B cell (primary cell): ENCODE results near the gene DMRT1. TPM values are rescaled to one million over a fixed set of nuclear protein-coding genes. Genes with fewer than 3 reads are reported as not detected.

Source experiments
- ATAC-seq: fragments of 200-7000 bp; cut with Tn5 transposase; one replicate; pipeline ENCODE4 v1.10.0; 2021; ENCODE audit warnings: low read depth, mild to moderate bottlenecking, moderate number of reproducible peaks, moderate library complexity
- CTCF ChIA-PET: fragments of 350-600 bp; sonication (Branson Sonifier 250); formaldehyde crosslinking; loops from one replicate; lab custom pipeline; 2021; ENCODE audit warnings: antibody characterized with exemption, inconsistent platforms; lab: Charles Lee
- POLR2A ChIA-PET: fragments of 350-600 bp; sonication (Branson Sonifier 250); formaldehyde crosslinking; loops from one replicate; lab custom pipeline; 2021; ENCODE audit warnings: antibody characterized with exemption; lab: Charles Lee
- DNase-seq: peaks from one replicate; pipeline ENCODE4 v3.0.0; 2013
- H2AFZ ChIP-seq: 2 replicates; pipeline ENCODE4 v1.6.1; 2012; ENCODE audit warnings: mild to moderate bottlenecking, low read depth, low read length; ENCODE audit not compliant: insufficient read depth, poor library complexity, severe bottlenecking
- H3K27ac ChIP-seq, 2 donors: 1 replicate in 1 of 2; 2 replicates in 1 of 2; pipeline ENCODE4 v1.5.1; 2012 to 2013; ENCODE audit warnings: low read length in 2 of 2, mild to moderate bottlenecking in 2 of 2, moderate library complexity in 1 of 2
- H3K27me3 ChIP-seq, 4 experiments: fragments of 200-600 bp in 1 of 4; sonication (generic) in 1 of 4; replicated peaks in 1 of 4; 1 replicate in 2 of 4; 2 replicates in 2 of 4; pipeline versions ENCODE4 v1.6.1 to v1.7.0; 2013 to 2016; ENCODE audit warnings: low read length in 3 of 4, mild to moderate bottlenecking in 2 of 4, mixed read lengths in 1 of 4, moderate library complexity in 1 of 4; ENCODE audit not compliant: insufficient read depth in 4 of 4, control insufficient read depth in 3 of 4; ENCODE audit errors: control extremely low read depth in 1 of 4
- H3K36me3 ChIP-seq, 2 experiments: replicated peaks in 1 of 2; 1 replicate in 1 of 2; 2 replicates in 1 of 2; pipeline versions ENCODE4 v1.6.1 to v1.7.1; 2013; ENCODE audit warnings: low read length in 1 of 2; ENCODE audit not compliant: insufficient read depth in 2 of 2, control insufficient read depth in 1 of 2; ENCODE audit errors: control extremely low read depth in 1 of 2, extremely low read depth in 1 of 2
- H3K4me1 ChIP-seq, 2 donors: fragments of 200-600 bp in 1 of 2; sonication (generic) in 1 of 2; 1 replicate in 1 of 2; 2 replicates in 1 of 2; pipeline versions ENCODE4 v1.5.1 to v1.6.1; 2013 to 2017; ENCODE audit warnings: low read length in 2 of 2; ENCODE audit not compliant: control insufficient read depth in 2 of 2, insufficient read depth in 2 of 2
- H3K4me2 ChIP-seq: replicated peaks from 2 replicates; pipeline ENCODE3; 2012; ENCODE audit warnings: mild to moderate bottlenecking, low read depth, low read length; ENCODE audit not compliant: poor library complexity, severe bottlenecking
- H3K4me3 ChIP-seq, 5 experiments: fragments of 200-600 bp in 1 of 5; sonication (generic) in 1 of 5; 1 replicate in 3 of 5; 2 replicates in 2 of 5; pipeline versions ENCODE4 v1.5.1 to v1.7.0; 2011 to 2016; ENCODE audit warnings: low read length in 4 of 5, mild to moderate bottlenecking in 4 of 5, low read depth in 2 of 5, control low read depth in 1 of 5, moderate library complexity in 1 of 5; ENCODE audit not compliant: insufficient read depth in 1 of 5; ENCODE audit errors: control extremely low read depth in 1 of 5, extremely low read depth in 1 of 5
- H3K79me2 ChIP-seq: fragments of 200-600 bp; sonication (generic); one replicate; pipeline ENCODE4 v1.6.0; 2016; ENCODE audit warnings: low read length; ENCODE audit not compliant: control insufficient read depth, insufficient read depth
- H3K9ac ChIP-seq: fragments of 200-600 bp; sonication (generic); 2 replicates; pipeline ENCODE4 v1.6.1; 2017; ENCODE audit warnings: mild to moderate bottlenecking, low read length, moderate library complexity
- H3K9me3 ChIP-seq, 3 donors: one replicate each; pipeline versions ENCODE4 v1.6.1 to v1.7.1; 2013; ENCODE audit warnings: low read length in 2 of 3; ENCODE audit not compliant: control insufficient read depth in 2 of 3, insufficient read depth in 1 of 3; ENCODE audit errors: control extremely low read depth in 1 of 3
- H4K20me1 ChIP-seq: 2 replicates; pipeline ENCODE4 v1.6.0; 2012; ENCODE audit warnings: mild to moderate bottlenecking, low read length; ENCODE audit not compliant: insufficient read depth, control insufficient read depth, poor library complexity, severe bottlenecking
- H3K27ac Mint-ChIP-seq: one replicate; pipeline ENCODE4 v1.8.0; 2021; ENCODE audit warnings: mixed read lengths
- H3K27me3 Mint-ChIP-seq: one replicate; pipeline ENCODE4 v1.8.0; 2021; ENCODE audit warnings: mixed read lengths
- H3K4me1 Mint-ChIP-seq: one replicate; pipeline ENCODE4 v1.8.0; 2021; ENCODE audit warnings: mixed read lengths
- H3K4me3 Mint-ChIP-seq: one replicate; pipeline ENCODE4 v1.8.0; 2021; ENCODE audit warnings: mixed read lengths
- H3K9me3 Mint-ChIP-seq: one replicate; pipeline ENCODE4 v1.8.0; 2022; ENCODE audit warnings: mixed read lengths; ENCODE audit not compliant: insufficient read depth
- EZH2 ChIP-seq: IDR thresholded peaks from 2 replicates; pipeline ENCODE4 v1.6.1; 2012; ENCODE audit warnings: borderline replicate concordance, low read depth, mild to moderate bottlenecking, moderate library complexity, low read length; ENCODE audit not compliant: insufficient read depth, poor library complexity, severe bottlenecking
- WGBS: methylation state at CpG from one replicate; pipeline ENCODE4 v1.1.5; 2013; ENCODE audit warnings: missing lambda C conversion rate; ENCODE audit not compliant: insufficient coverage; 5-methylcytosine and 5-hydroxymethylcytosine counted together
- intact Hi-C: fragments of 100-400 bp; cut with micrococcal nuclease; formaldehyde crosslinking; loops from one replicate; pipeline ENCODE4 v1.10.0; 2022
- polyA plus RNA-seq: library from polyadenylated mRNA; depleted of rRNA; stranded (reverse); fragments of >200 nt; gene quantifications from 2 replicates; pipeline ENCODE4 v1.2.3, GENCODE V29; 2012
- total RNA-seq, 2 donors: library from RNA; stranded (reverse); fragments of 120-200 nt in 1 of 2; gene quantifications; 1 replicate in 1 of 2; 2 replicates in 1 of 2; pipeline versions ENCODE4 v1.2.3 to v1.2.4, GENCODE V29; 2013 to 2022
- TF ChIP-seq, protein P1 (sequence below): fragments of 200-600 bp; IDR thresholded peaks from one replicate; pipeline ENCODE4 v1.8.0; 2022; ENCODE audit warnings: antibody characterized with exemption, mild to moderate bottlenecking

DMRT1 gene
- total and polyA plus RNA-seq, 2 donors (not counting 1 experiment from before 2014, with no cell fraction given): not detected

DNA sequence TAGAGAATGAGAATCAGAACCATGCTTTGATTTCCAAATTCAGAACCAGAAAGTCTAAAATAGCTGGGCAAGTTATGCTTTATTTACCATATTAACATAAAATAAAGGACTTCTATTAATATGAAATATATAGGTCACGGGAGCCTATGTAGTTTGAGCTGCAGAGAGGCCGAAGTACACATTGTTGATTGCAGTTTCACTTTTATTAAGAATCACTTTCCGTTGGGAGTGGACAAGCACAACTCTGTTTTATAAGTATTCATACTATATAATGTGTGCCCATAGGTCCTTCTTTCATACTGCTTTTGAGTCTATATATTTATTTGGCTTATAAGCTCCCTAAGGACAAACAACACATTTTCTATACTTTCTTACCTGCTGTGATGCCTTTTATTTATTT, 76.2 kb downstream of the DMRT1 start:
- no peak overlapping the region for H3K4me3 ChIP-seq
- H3K4me2 ChIP-seq: no peak overlapping the region
- no CpG with 5 or more reads among the region's 3 CpGs for WGBS
- Mint-ChIP-seq H3K27me3 (peaks cover 25% of the 10 kb centered on the region), H3K27ac (no peak overlapping the region), H3K4me3 (no peak overlapping the region), H3K4me1 (no peaks in the 10 kb centered on the region), H3K9me3 (no peaks in the 10 kb centered on the region)
- intact Hi-C loops: no loop called here
- no peaks in the 10 kb centered on the region for H3K9me3 ChIP-seq
- no peaks in the 10 kb centered on the region for H3K36me3 ChIP-seq
- ATAC-seq (no peak), DNase-seq (no peak)
- H3K9ac ChIP-seq: no peak overlapping the region
- CTCF ChIA-PET: no interaction called here
- H2AFZ ChIP-seq: no peak overlapping the region
- no peaks in the 10 kb centered on the region for H3K79me2 ChIP-seq
- H3K27me3 ChIP-seq: peaks cover 0 to 11% (median 0%) of the 10 kb centered on the region in 4 experiments
- H4K20me1 ChIP-seq: no peaks in the 10 kb centered on the region
- no peaks in the 10 kb centered on the region for H3K4me1 ChIP-seq
- H3K27ac ChIP-seq: no peak overlapping the region
- TF ChIP-seq, protein P1, sequence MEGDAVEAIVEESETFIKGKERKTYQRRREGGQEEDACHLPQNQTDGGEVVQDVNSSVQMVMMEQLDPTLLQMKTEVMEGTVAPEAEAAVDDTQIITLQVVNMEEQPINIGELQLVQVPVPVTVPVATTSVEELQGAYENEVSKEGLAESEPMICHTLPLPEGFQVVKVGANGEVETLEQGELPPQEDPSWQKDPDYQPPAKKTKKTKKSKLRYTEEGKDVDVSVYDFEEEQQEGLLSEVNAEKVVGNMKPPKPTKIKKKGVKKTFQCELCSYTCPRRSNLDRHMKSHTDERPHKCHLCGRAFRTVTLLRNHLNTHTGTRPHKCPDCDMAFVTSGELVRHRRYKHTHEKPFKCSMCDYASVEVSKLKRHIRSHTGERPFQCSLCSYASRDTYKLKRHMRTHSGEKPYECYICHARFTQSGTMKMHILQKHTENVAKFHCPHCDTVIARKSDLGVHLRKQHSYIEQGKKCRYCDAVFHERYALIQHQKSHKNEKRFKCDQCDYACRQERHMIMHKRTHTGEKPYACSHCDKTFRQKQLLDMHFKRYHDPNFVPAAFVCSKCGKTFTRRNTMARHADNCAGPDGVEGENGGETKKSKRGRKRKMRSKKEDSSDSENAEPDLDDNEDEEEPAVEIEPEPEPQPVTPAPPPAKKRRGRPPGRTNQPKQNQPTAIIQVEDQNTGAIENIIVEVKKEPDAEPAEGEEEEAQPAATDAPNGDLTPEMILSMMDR: no peak
- TF ChIP-seq EZH2: no peak
- POLR2A ChIA-PET: no interaction called here

DNA sequence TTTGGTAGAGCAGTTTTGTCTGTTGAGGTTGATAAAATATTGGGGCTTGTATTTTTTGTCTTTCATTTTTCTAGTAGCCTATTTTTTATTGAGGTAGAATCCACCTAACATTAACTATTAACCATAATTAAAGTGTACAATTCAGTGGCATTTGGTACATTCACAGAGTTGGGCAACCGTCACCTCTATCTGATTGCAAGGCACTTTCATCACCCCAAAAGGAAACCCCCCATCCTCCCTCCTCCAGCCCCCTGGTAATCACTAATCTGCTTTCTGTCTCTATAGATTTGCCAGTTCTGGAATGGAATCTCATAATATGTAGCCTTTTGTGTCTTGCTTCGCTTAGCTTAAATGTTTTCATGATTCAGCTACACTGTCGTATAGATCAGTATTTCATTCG, 79.4 kb downstream of the DMRT1 start:
- no peak overlapping the region for H3K27ac Mint-ChIP-seq
- Histone ChIP-seq H3K4me2 (no peak overlapping the region), H4K20me1 (no peaks in the 10 kb centered on the region), H2AFZ (no peak overlapping the region), H3K79me2 (no peaks in the 10 kb centered on the region), H3K9ac (no peak overlapping the region), H3K27ac (no peak overlapping the region), H3K36me3 (no peaks in the 10 kb centered on the region), H3K4me1 (no peaks in the 10 kb centered on the region), H3K9me3 (no peaks in the 10 kb centered on the region), H3K4me3 (no peak overlapping the region), H3K27me3 (peaks cover 0 to 11% (median 3%) of the 10 kb centered on the region in 4 experiments)
- no peaks in the 10 kb centered on the region for H3K4me1 Mint-ChIP-seq
- H3K4me3 Mint-ChIP-seq: no peak overlapping the region
- CTCF ChIA-PET: no interaction called here
- no peaks in the 10 kb centered on the region for H3K9me3 Mint-ChIP-seq
- ATAC-seq (no peak), DNase-seq (no peak)
- POLR2A ChIA-PET: no interaction called here
- no peak for TF ChIP-seq EZH2
- TF ChIP-seq, protein P1: no peak
- WGBS: no CpG with 5 or more reads among the region's 4 CpGs
- H3K27me3 Mint-ChIP-seq: peaks cover 23% of the 10 kb centered on the region
- intact Hi-C loops: no loop called here
